Measurements from ENCODE around the gene EDN1. TPM values are rescaled to one million over a fixed set of nuclear protein-coding genes. Genes with fewer than 3 reads are reported as not detected.

EDN1 gene
- total RNA-seq, 4 donors from 2014 or later = 3.0 to 11.8 (median 5.9) TPM

GRCh38 chr6:12324748-12325147 is 34.6 kb downstream of the EDN1 start:
- H3K4me1 ChIP-seq = peaks cover 3 to 43% (median 4%) of the 10 kb centered on the region in 3 donors
- H3K27me3 ChIP-seq = no peaks in the 10 kb centered on the region
- DNase-seq = no peak
- peak overlapping the region; percentile 71 to 83 (median 77) for H3K27ac ChIP-seq
- H3K4me3 ChIP-seq = no peak overlapping the region
- intact Hi-C loops (cut with DNase I) = no loop called here
- no peaks in the 10 kb centered on the region for H3K9me3 ChIP-seq
- TF ChIP-seq POLR2A (IDR thresholded peaks at IDR 0.05) (no peak), CTCF (IDR thresholded peaks at IDR 0.05) (no peak)
- H3K36me3 ChIP-seq = no peaks in the 10 kb centered on the region

DNA sequence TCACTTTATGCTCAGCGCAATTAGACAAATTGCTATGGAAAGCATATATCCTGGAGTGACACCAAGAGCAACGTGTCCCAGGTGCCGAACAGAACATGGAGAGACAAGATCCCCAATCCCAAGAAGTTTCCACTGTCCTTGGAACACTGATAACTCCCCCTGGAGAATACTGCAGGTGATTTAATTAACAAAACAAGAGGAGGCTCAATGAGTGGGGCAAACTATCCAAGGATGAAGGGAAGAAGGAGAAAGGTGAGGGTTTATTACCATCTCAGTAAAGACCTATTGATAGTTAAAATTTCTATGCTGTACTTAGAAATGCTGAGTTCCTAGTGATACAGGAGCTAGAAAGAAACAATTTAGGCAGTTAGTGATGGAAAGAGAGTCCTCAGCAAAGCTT is 35.7 kb downstream of the EDN1 start:
- TF ChIP-seq CTCF (IDR thresholded peaks at IDR 0.05) (no peak), POLR2A (IDR thresholded peaks at IDR 0.05) (no peak)
- Histone ChIP-seq H3K27me3 (no peaks in the 10 kb centered on the region), H3K4me3 (no peak overlapping the region), H3K4me1 (peaks cover 3 to 43% (median 4%) of the 10 kb centered on the region in 3 donors), H3K36me3 (no peaks in the 10 kb centered on the region), H3K9me3 (no peaks in the 10 kb centered on the region), H3K27ac (no peak overlapping the region)
- DNase-seq = no peak
- WGBS, 2 donors = 83 to 97% methylated on average over 3 of the region's 3 CpGs
- intact Hi-C loops (cut with DNase I) = no loop called here

- H3K27ac ChIP-seq = peak overlapping the region; percentile 58 to 87 (median 80)
- no peak for DNase-seq
- intact Hi-C loops (cut with DNase I) = no loop called here
- peaks cover 3 to 43% (median 4%) of the 10 kb centered on the region in 3 donors for H3K4me1 ChIP-seq
- H3K9me3 ChIP-seq = no peaks in the 10 kb centered on the region
- H3K36me3 ChIP-seq = no peaks in the 10 kb centered on the region
- TF ChIP-seq POLR2A (IDR thresholded peaks at IDR 0.05) (no peak), CTCF (IDR thresholded peaks at IDR 0.05) (no peak)
- no peak overlapping the region for H3K4me3 ChIP-seq
- no peaks in the 10 kb centered on the region for H3K27me3 ChIP-seq
- 40% methylated on average over 1 to 2 of the region's 2 CpGs for WGBS, 2 donors
Observed at GRCh38 chr6:12327391-12327790, 37.2 kb downstream of the EDN1 start.

DNA sequence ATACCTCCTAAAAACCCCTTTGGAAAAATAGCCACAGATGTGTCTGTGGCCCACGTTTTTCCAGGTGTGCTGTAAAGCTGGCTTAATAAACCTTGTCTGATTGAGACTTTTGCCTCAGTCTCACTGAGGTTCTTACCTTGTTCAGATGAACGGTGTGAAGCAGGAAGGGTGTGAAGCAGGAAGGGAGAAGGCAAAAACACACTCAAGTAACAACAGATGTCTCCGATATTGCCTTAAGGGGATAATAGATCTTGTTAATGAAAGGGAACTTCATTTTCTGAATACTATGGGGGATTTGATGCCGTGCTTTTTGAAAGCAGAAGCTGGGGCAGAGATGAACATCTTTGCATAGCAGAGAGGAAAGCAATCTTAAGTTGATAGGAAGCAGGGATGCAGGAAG is 37.8 kb downstream of the EDN1 start:
- DNase-seq = no peak
- peak overlapping the region; percentile 58 to 87 (median 80) for H3K27ac ChIP-seq
- no peak for TF ChIP-seq CTCF (IDR thresholded peaks at IDR 0.05)
- TF ChIP-seq POLR2A (IDR thresholded peaks at IDR 0.05) = no peak

GRCh38 chr6:12328701-12329100 is 38.5 kb downstream of the EDN1 start:
- intact Hi-C loops (cut with DNase I) = no loop called here
- Histone ChIP-seq H3K4me3 (no peak overlapping the region), H3K36me3 (no peaks in the 10 kb centered on the region), H3K27me3 (no peaks in the 10 kb centered on the region), H3K27ac (peak overlapping the region; percentile 58 to 87 (median 80)), H3K4me1 (peaks cover 3 to 40% (median 4%) of the 10 kb centered on the region in 3 donors), H3K9me3 (no peaks in the 10 kb centered on the region)
- no peak for TF ChIP-seq CTCF (IDR thresholded peaks at IDR 0.05)
- no peak for TF ChIP-seq POLR2A (IDR thresholded peaks at IDR 0.05)
- DNase-seq = no peak
- 21 to 52% methylated on average over 3 of the region's 3 CpGs for WGBS, 2 donors

More for the DNA sequence above, 37.8 kb downstream of the EDN1 start:
- H3K4me1 ChIP-seq = peaks cover 3 to 43% (median 4%) of the 10 kb centered on the region in 3 donors
- WGBS, 2 donors = 32 to 53% methylated on average over 4 of the region's 4 CpGs
- intact Hi-C loops (cut with DNase I) = no loop called here
- no peak overlapping the region for H3K4me3 ChIP-seq
- no peaks in the 10 kb centered on the region for H3K36me3 ChIP-seq
- no peaks in the 10 kb centered on the region for H3K27me3 ChIP-seq
- H3K9me3 ChIP-seq = no peaks in the 10 kb centered on the region
